Inferior parietal cortex (tissue), 1 donor: ENCODE measurements around the gene TCF12.
A peak's percentile ranks its signal among the peaks of the same experiment; 100 is the strongest.

Experiments
- DNase-seq: peaks from one replicate; pipeline ENCODE4 v3.0.0-alpha.2; 2016; ENCODE audit errors: extremely low spot score

The TCF12 gene

DNA sequence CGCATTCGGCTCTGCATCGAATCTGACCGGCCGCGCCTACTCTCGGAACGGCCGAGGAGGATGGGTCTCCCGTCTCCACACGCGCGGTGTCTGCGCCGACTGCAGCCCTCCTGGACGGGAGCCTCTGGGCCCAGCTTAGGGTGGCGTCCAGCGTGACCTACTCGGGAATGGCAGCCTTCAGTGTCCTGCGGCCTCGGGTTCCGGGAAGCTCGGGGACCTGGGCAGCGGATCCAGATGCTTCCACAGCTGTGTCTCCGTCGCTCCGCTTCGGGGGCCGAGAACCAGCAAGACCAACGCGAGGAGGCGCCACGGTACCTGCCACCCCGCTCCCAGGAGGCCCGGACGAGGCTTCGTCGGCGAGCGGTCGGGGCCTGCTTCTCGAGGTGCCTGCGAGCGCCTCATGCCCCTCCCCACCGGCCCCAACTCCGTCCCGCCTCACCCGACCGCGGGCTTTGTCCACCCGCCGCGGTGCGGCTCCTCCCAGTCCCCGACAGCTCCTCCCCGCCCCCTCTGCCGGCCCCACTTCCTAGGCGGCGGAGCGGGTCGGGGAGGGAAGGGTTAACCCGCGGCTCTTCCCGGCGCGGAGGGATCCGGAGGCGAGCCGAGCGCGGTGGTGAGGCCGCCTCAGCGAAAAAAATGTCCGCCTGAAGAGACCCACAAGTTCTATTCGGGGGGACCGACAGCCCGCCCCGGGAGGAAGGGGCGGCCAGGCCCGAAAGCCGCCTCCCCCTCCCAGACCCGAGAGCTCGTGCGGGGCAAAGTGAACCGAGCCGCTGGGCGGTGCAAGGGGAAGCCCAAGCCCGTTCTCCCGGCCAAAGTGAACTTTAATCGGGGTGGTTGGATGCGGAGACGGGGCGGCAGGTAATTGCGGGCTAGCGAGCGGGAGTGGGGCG is at the start of gene TCF12:
TSS of gene TCF12 (plus strand) at position 599 of the 893 bp plus-strand sequence. CDS start 1,270 bp downstream, outside the sequence.
- peak; percentile 90 for DNase-seq

DNA sequence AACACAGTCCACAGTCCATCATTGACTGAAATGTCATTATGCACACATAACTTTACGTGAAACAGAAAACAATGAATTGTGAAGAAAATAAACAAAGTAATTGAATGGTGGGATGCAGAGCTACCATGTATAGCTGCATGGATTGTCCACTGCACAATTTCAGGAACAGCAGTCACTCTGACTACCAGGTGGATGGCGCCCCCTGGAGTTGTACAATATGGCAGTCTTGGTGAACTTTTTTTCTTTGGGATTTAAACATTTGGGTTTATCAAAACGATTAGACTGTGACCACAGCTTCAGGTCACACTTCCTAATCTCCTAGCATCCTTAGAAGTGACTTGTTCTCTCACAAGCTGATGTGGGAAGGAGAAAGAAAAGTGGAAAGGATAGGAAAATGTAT is 48.9 kb upstream of the TCF12 start:
- DNase-seq: peak; percentile 72

DNA sequence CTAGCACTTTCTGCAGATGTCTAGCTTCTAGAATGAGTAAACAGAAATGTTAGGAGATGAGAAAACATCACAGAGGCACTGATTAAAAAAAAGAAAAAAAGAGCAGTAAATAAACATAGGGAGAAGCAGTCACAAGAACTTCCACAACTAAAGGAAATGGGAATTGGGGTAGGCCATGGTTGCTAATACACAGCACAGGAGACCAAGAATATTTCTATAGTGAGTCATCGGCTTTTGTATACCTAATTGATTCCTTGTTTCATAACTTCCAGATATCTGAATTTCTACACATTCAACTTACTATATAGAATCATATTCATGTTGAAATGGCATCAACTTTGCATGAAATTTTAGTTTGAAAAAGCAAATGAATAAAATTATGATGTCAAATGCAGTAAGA is 47.3 kb upstream of the TCF12 start:
- no peak for DNase-seq

DNA sequence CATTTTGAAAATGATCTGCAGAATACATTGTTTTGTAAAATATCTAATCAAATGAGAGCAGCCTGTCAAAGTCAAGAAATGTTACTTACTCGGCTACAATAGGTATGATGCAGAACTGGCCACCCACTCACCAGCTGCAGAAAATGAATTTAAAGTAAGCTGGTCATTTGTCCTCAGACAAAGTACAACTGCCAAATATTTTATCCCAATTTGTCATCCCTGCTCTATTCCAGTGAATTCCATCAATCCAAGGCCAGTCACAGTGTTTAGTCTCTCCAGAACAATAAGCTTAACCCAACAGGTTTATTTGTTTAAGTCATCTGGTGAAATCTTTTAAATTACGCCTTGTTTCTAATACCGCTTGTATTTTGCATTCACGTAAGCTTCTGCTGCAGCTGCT is 46.6 kb upstream of the TCF12 start:
- peak; percentile 39 for DNase-seq

DNA sequence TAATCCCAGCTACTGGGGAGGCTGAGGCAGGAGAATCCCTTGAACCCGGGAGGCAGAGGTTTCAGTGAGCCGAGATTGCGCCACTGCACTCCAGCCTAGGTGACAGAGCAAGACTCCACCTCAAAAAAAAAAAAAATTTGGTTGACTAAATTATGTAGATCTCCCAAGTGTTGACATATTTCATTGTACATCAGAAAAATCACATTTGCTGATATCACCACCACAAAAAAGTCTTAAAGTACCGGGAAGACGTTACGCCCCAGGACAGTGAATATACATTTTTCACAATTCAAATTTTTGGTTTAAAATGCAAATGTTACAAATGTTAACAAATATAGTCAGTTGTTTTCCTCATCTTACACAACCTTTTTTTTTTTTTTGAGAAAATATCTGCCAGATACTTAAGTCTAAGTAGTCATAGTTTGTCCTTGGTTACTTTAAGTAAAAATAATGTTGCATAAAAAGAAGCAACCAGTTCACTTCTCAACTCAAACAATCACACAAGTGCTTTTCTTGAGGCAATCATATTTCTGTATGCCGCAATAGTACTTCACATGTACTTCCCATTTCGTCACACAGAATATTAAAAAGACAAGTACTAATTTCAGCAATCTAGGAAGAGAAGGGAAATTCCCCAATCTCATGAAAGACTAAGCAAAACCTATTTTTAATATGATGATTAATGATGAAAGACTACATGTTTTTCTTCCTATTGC is 41.0 kb upstream of the TCF12 start:
- no peak for DNase-seq

DNA sequence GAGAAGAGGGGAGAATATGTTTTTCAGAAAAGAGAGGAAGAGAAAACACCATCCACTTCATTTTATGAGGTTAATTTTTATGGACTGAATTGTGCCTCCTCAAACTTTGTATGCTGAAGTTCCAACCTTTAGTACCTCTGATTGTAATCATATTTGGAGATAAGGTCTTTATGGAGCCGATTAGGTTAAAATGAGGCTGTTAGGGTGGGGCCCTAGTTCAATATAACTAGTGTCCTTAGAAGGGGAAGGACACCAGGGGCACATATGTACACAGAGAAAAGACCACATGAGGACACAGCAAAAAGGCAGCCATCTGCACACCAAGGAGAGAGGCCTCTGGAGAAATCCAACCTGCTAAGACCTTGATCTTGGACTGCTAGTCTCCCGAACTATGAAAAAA is 38.9 kb upstream of the TCF12 start:
- DNase-seq: no peak

DNA sequence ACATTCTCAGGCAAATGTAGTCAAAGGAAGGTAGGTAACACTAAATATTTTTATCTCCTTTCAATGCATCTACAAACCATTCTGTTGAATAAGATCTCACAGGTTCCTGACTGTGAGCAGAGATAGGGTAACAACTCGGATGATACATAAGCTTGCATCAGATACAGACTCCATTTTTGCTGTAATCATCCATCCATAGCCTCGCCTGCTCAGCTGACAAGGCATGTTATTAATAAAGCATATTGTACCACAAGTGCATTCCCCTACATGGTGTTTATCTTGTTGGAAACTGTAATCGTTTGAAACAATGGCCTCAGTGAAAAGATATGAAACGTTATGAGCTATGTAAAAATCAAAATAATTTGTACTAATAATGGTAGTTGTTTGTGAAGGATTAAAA is 35.4 kb upstream of the TCF12 start:
- DNase-seq: no peak

DNA sequence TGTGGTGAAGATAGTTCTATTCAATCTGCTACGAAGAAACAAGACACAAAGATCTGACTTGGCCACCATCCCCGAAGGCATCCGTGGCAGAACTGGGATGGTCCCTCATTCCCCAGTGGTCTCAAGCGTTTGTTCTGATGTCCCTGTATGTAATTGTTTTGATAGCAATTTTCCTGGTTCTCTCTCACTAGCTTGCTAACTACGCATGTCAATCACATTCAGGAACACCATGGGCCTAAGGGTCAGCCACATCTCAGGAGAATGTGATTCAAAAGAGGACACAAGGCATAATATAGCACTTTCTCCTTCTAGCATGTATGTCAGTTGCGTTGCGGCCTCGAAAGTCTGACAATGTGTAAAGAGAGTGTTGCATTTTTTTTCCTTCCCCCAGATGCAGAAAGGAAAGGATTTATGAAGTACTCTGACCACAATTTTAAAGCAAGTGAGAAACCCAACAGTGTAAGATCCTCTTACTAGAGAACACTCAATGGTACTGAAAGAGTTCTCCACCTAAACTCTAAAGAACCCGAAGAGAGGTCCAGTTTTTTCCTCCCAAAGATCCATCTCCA is 32.0 kb upstream of the TCF12 start:
- no peak for DNase-seq

DNA sequence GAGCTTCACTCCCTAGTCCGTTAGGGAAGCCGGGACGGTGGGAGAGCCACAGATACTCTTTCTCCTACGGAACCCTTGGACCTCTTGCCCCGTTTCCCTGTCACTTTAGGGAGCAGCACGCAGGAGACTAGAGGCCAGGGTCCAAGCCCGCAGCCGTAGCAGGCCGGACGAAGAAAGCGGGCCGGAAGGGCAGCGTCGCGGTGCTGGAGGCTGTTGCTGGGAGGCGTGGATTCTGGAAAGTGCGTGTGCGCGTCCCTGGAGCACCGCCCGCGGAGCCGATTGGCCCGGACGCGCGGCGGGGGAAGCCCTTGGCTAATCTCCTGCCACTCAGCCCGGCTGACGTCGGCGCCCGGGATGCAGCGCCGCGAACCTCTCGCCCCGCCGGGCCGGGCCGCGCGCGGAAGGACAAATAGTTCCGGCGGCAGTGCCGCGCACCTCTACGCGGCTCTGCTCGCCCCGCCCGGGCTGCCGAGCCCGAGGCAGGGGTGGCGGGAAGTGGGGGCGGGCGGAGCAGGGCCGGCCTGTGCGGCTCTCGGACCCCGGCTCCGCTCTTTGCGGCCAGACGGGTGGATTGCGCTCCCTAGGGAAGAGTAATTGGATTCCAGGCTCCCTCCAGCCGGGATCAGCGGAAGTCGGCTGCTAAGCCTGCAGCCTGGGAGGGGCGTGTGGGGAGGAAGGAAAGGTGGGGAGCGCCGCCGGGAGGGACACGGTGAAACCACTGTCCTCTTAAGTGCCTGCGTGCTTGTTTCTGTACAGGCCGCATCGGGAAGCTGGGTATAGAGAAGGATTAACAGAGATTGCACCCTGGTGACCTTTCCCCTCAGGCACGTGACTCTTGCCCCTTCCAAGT is 31.3 kb upstream of the TCF12 start:
- DNase-seq: peak; percentile 94

DNA sequence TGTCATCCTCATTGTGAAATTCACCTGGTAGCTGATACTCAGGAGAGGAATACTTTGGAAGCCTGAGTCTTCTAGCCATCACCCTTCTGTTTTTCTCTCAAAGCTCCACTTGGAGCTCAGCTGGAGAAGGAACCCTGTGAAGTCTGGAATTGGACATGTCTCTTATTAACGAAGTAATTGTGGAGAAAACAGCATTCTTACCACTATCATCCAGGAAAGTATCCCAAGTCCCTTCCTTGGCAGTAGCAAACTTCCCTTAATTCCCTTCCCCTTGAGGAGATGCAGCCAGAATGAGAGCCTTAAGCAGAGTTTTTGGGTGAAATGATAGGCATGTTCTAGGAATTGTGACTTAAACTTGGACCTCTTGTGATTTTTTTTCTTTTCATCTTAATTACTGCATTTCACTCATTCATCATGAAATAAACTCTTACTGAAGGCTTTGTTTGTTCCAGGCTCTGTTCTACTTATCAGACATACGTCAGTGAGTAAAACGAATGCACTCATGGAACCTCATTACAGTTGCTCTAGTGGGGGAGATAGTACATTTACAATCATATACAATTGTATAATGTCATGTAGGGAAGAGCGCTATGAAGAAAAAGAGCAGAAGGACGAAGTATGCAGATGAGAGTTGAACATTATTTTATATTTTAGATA is 30.5 kb upstream of the TCF12 start:
- peak; percentile 48 for DNase-seq

DNA sequence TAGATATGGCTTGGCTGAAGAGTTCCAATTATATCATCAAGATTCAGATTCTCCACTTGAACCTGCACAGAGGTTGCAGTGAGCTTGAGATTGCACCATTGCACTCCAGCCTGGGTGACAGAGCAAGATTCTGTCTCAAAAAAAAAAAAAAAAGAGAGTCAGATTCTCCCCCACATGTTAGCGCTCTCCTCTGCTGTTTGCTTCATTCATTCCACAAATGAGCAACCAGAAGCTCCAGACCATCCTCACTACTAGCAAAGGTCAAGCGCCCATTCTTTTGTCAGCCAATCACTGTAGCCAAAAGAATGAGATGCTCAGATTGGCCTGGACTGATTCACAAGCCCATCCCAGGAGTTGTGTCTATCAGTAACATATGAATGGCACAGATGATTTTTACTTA is 28.4 kb upstream of the TCF12 start:
- no peak for DNase-seq

DNA sequence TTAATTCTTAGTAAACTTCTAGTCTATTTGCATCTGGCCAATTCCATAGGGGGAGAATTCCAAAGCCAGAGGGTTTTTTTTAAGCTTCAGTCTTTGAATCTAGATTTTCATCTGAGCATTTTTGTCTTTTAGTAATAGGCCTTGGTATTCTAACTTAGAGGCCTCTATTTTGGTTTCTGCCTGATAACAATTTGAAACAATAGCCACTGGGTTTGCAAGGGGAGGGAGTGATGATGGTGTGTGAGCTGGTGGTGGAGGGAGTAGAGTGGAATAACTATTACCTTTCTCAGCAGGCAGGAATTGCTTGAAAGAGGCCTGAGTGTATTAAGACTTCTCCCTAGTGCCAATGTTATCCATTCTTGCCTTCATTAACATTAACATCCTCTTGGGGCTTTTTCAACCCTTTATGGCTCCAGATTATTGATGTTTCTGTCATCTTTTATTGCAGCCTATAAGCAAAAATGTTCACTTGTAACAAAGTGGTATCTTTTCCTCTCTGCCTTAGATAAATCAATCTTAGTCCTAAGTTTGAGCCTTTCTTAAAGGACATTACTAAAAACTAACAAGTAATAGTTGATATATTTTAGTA is 26.5 kb upstream of the TCF12 start:
- no peak for DNase-seq

DNA sequence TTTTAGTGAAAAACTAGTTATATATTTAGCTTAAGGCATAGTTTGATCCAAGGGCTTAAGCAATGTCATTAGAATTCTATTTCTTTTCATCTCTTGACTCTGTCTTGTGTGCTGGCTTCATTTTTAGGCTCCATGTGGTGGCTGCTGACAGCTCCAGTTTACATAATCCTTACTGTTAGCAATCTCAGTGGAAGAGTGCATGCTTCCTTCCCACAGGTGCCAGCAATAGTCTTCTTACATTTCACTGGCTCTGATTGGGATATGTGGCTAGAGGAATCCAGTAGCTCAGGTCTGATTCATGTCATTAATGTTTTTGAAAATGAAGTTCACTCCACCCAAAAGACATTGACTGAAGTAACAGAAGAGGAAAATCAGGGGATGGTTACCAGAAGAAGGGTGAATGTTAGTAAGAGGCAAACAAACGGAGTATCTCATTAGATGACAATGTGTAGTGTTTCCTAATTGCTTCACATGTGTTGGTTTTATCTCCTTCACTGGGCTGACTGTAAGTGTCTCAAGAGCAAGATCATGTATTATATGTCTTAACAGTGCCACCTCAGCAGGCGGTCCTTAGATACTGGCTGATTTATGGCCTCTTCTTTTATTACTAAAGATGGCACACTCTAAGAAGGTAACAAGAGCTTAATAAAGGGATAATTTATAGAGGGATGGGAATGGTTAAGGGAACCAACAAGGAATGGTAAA is 25.6 kb upstream of the TCF12 start:
- DNase-seq: no peak

DNA sequence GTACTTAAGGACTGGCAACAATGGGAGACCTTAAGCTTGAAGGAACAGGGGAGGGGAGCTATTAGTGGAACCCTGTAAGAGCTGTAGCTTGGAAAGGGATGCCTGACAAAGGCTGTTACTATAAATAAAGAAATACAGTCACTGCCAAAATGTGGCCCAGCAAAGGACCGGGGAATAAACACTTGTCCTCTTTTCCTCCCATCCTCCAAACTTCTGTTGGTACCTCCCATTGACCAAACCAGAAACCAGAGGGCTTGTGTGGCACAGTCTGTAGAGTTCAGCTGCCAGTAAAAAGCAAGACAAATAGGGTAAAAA is 25.1 kb upstream of the TCF12 start:
- DNase-seq: no peak

DNA sequence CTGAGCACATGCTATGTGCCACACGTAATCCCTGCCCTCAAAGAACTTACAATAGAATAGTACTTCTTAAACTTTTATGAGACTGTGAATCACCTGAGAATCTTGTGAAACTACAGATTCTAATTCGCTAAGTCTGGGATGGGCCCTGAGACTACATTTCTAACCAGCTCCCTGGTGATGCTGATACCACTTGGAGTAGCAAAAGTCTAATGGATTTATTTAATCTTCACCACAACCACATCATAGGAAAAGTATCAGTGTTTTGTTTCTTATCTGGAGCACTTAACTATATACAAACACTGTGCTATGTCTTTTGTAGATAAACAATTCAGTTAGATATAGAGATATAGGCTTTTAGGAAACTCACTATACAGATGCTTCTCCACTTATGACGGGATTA is 23.8 kb upstream of the TCF12 start:
- no peak for DNase-seq

DNA sequence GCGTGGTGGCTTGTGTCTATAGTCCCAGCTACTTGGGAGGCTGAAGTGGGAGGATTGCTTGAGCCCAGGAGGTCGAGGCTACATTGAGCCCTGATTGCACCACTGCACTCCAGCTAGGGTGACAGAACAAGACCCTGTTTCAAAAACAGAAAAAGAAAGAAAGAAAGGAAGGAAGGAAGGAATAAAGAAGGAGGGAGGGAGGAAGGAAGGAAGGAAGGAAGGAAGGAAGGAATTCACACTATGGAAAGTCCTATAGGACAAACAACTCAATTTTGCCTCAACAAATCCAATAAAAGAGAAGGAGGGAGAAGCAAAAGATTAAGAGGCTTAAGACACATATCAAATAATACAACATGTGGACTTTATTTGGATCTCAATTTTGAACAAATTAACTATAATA is 16.5 kb upstream of the TCF12 start:
- DNase-seq: no peak

DNA sequence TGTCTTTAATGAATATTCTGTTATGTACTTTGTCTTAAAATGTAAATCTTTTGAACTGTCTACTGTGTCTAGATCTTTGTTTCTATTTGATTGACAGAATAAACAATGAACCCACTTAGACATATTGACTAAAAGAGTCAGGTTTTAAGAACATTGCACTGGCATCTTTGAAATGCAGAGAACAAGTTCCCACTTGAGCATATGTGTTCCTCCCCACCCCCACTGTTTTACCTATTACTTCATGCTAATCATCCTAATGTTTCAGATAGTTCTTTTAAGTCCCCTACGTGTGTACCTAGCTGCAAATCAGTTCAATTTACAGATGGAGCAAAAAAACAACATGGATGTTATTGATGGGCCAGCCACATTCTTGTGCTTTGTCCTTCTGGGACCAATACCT is 11.7 kb upstream of the TCF12 start:
- DNase-seq: no peak

DNA sequence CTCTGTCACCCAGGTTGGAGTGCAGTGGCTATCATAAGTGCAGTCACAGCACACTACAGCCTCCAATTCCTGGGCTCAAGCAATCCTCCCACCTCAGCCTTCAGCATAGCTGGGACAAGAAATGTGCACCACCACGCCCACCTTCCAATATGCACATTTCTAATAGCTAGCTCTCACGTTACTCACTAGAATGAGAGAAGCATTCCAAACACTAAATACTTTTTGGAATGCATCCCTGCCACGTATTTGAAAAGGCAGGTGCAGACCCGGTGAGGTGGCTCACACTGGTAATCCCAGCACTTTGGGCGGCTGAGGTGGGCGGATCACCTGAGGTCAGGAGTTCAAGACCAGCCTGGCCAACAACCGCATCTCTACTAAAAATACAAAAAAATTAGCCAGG is 7.6 kb upstream of the TCF12 start:
- no peak for DNase-seq

DNA sequence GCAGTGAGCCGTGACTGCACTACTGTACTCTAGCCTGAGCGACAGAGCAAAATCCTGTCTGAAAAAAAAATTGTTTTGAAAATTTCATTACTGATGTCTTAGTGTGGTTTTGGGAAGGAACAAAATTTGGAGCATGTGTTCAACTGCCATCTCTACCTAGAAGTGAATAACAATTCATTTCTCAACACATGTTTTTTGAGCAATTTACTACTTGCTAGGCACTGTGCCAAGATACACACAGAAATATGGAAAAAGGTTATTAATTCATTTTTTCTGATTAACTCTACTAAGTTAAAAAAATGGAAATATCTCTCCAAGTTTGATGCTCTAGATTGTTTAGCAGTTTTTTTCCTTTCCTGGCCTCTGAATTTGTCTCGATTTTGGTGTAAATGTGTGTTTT is 5.2 kb upstream of the TCF12 start:
- DNase-seq: no peak

DNA sequence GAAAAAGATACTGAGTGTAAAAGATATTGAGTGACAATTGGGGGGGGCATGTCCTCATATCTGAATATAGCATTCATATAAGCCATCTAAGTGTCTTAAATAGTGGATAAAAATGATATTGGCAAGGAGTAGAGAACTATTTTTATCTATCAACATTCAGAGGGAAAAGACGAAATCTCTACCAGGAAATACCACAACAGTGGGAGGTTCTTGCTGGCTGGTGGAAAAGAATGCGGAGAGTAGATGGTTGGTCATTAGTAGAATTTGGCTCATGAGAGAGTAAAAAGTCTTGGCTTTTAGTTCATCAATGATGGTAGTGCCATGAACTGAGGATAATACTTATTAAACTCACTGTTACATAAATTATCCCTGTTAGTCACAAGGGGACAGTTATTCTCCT is 4.8 kb upstream of the TCF12 start:
- no peak for DNase-seq

DNA sequence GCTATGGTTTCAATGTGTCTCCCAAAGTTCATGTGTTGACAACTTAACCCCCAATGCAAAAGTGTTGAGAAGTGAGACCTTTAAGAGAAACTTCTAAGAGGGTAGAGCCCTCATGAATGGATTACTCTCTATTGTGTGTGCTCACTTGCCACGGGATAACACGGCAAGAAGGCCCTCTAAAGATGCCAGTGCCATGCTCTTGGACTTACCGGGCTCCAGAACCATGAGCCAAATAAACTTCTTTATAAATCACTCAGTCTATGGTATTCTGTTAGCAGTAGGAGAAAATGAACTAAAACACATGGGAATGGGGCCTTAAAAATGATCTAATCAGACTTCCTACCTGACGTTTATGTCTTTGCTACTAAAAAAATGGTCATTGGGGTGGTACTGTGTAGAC is 2.6 kb upstream of the TCF12 start:
- no peak for DNase-seq
